GM18526 (cell line): ENCODE data around the gene ZFP82.

Source experiments
- POLR2A ChIP-seq: IDR thresholded peaks from 3 replicates; pipeline ENCODE4 v1.6.1; 2011; ENCODE audit not compliant: insufficient read length; ENCODE audit errors: extremely low read depth

Gene ZFP82

GRCh38 chr19:36418287-36419001 lies at the start of gene ZFP82:
Gene ZFP82, minus strand, starts transcription at chr19:36418644. Its CDS starts 8,855 bp downstream, at chr19:36409789.
- TF ChIP-seq POLR2A = peak; percentile 80

- TF ChIP-seq POLR2A = no peak
Measured at GRCh38 chr19:36460046-36460445, 41.6 kb upstream of the ZFP82 start.

- TF ChIP-seq POLR2A = no peak
Measured at GRCh38 chr19:36456831-36457230, 38.4 kb upstream of the ZFP82 start.

- no peak for TF ChIP-seq POLR2A
Measured at GRCh38 chr19:36449059-36449670, 30.7 kb upstream of the ZFP82 start.

- TF ChIP-seq POLR2A = no peak
Measured at GRCh38 chr19:36441339-36441738, 22.9 kb upstream of the ZFP82 start.

GRCh38 chr19:36436531-36436930 lies 18.1 kb upstream of the ZFP82 start:
- TF ChIP-seq POLR2A = no peak

GRCh38 chr19:36423925-36424324 lies 5.5 kb upstream of the ZFP82 start:
- no peak for TF ChIP-seq POLR2A

- no peak for TF ChIP-seq POLR2A
Measured at GRCh38 chr19:36421749-36422481, 3.5 kb upstream of the ZFP82 start.

- no peak for TF ChIP-seq POLR2A
Measured at GRCh38 chr19:36420961-36421748, 2.7 kb upstream of the ZFP82 start.

GRCh38 chr19:36417752-36418286 lies 625 bp downstream of the ZFP82 start:
- no peak for TF ChIP-seq POLR2A

GRCh38 chr19:36409841-36410240 lies 8.6 kb downstream of the ZFP82 start:
- TF ChIP-seq POLR2A = no peak

GRCh38 chr19:36408101-36408500 lies 10.3 kb downstream of the ZFP82 start:
- TF ChIP-seq POLR2A = no peak

GRCh38 chr19:36404498-36404897 lies 13.9 kb downstream of the ZFP82 start:
- TF ChIP-seq POLR2A = no peak

- no peak for TF ChIP-seq POLR2A
Measured at GRCh38 chr19:36401475-36401874, 17.0 kb downstream of the ZFP82 start.

- no peak for TF ChIP-seq POLR2A
Measured at GRCh38 chr19:36398571-36398970, 19.9 kb downstream of the ZFP82 start.
